Colonic mucosa (tissue), 4 donors: ENCODE measurements around the gene COMT. TPM values are rescaled to one million over a fixed set of nuclear protein-coding genes. Genes with fewer than 3 reads are reported as not detected.

Experiments
- DNase-seq: peaks from one replicate; pipeline ENCODE4 v3.0.0-alpha.2; 2020
- H3K27ac ChIP-seq: fragments of 200-600 bp; one replicate; pipeline ENCODE4 v1.8.0; 2021
- H3K27me3 ChIP-seq: fragments of 200-600 bp; one replicate; pipeline ENCODE4 v1.8.0; 2021
- H3K36me3 ChIP-seq: fragments of 200-600 bp; one replicate; pipeline ENCODE4 v1.8.0; 2021
- H3K4me1 ChIP-seq: fragments of 200-600 bp; one replicate; pipeline ENCODE4 v1.8.0; 2021; ENCODE audit warnings: mild to moderate bottlenecking
- H3K4me3 ChIP-seq: fragments of 200-600 bp; one replicate; pipeline ENCODE4 v1.8.0; 2021
- H3K9ac ChIP-seq, 2 donors: one replicate each; pipeline ENCODE4 v1.7.0; 2013; ENCODE audit warnings: control low read depth in 2 of 2, low read depth in 2 of 2, low read length in 2 of 2
- H3K9me3 ChIP-seq: fragments of 200-600 bp; one replicate; pipeline ENCODE4 v1.8.0; 2021
- CTCF ChIP-seq: fragments of 200-600 bp; IDR thresholded peaks from one replicate; pipeline ENCODE4 v1.8.0; 2022; ENCODE audit warnings: antibody characterized with exemption, mild to moderate bottlenecking
- intact Hi-C: fragments of 100-400 bp; cut with DNase I; formaldehyde crosslinking; loops from one replicate; pipeline ENCODE4 v1.14.1; 2022
- total RNA-seq, 2 donors: library from RNA; stranded (reverse); fragmentation: NEBNext Ultra II Directional in 1 of 2; extraction: Animal tissue kit (Norgen Biotek cat#: 25700) in 1 of 2; gene quantifications; one replicate each; pipeline ENCODE4 v1.2.1, GENCODE V29; 2021
- donor health status: healthy.
- donor health status: DM: no; HTN: no; CAD: no.
- donor health status: DM: no; HTN: no; CAD: no.

Gene COMT
- total RNA-seq, 2 donors from 2014 or later, result 70.0 to 125 TPM

DNA sequence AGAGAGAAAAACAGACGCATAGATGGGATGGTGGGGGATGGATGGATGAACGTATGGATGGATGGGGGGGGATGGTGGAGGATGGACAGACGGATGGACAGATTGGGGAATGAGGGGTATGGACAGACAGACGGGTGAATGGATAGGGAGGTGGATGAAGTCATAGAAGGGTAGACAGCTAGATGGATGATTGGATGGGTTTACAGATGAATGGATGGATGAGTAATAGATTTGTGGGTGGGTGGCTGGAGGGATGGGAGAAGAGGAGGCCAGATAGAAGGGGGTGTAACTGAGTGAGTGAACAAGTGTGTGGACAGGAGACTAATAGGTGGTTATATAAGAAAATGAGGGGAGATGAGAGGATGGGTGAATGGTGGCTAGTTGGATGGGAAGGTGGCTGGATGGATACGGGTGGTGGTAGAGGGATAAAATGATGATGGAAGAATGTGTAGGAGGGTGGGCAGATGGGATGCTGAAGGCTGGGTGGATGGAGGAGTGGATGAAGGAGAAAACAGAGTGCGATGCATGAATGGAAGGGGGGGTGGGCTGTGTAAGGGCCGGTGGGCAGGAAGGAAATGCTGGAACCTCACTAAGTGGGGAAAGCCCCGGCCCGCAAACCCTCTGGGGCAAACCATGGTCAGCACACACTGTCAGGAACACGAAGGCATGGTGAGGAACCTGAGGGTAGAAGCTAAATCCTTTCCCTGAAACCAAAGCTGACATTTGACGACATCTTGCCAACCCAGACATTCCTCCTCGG lies 53.5 kb downstream of the COMT start:
- Histone ChIP-seq H3K27ac (no peak overlapping the region), H3K9ac (no peak overlapping the region), H3K4me1 (no peaks in the 10 kb centered on the region), H3K36me3 (no peaks in the 10 kb centered on the region), H3K4me3 (no peak overlapping the region), H3K9me3 (no peaks in the 10 kb centered on the region), H3K27me3 (no peaks in the 10 kb centered on the region)
- intact Hi-C loops, result no loop called here
- DNase-seq, result no peak
- TF ChIP-seq CTCF, result no peak

DNA sequence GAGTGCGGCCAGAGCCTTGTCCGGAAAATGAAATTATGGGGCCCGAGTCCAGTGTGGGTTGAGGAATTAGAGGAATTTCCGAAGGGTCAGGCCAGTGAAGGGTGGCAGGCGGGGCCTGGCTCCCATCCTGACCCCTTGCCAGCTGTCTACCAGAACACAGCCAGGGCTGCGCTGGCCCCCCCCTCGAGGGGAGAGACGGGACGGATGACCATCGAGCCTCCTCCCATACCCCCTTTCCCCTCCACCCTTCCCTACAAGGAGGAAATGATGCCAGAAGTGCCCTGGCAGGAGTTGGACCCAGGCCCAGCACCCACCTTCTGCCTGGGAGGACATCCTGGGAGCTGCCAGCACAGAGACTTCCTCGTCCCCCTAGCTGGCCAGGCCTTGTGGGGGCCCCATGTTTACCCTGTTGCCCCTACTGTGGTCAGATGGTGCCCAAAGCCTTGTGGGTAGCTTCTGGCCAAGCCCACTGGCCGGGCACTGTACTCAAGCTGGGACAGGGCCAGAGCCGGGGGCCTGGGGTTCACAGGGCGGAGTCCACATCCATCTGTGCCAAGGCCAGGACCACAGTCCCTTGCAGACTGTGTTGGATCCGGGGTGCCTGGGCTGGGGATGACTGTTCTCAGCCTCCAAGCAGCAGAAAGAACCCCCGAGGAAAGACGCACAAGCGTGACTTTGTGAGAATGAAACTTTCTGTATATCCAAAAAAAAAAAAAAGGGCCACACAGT lies 54.2 kb downstream of the COMT start:
- Histone ChIP-seq H3K36me3 (no peaks in the 10 kb centered on the region), H3K27me3 (no peaks in the 10 kb centered on the region), H3K27ac (no peak overlapping the region), H3K9ac (no peak overlapping the region), H3K4me3 (no peak overlapping the region), H3K9me3 (no peaks in the 10 kb centered on the region), H3K4me1 (no peaks in the 10 kb centered on the region)
- no peak for DNase-seq
- intact Hi-C loops, result no loop called here
- no peak for TF ChIP-seq CTCF

DNA sequence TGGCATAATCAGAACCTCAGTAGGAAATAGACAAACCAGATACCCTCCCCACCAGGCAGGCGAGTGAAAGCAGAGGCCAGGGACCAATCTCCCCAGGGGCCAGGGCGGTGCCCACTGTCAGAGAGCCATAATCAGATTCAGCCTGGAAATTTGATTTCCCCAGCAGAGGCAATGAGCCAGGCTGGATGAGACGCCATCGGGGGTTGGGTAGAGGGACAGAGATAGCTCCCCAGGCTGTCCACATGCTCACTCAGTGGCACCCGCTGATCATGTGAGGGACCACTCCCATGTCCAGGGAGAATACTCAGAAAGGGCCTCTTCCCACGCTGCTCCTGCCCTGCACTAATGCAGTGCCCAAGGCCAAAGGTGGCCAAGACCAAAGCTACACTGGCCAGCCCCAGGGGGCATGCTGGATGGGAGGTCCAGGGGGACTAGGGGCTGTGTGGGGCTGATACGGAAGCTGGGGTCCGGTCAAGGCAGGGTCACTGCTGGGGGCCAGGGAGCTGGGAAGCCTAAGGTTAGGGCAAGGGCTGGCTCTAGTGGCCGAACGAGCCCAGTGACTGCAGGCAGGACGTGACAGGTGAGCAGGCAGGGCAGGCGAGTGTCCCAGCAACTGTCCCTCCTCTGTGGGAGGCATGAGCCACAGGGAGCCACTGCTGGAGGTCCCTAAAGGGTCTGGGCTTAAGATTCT lies 55.3 kb downstream of the COMT start:
- H3K36me3 ChIP-seq, result no peaks in the 10 kb centered on the region
- DNase-seq, result no peak
- no peaks in the 10 kb centered on the region for H3K4me1 ChIP-seq
- H3K4me3 ChIP-seq, result no peak overlapping the region
- H3K27me3 ChIP-seq, result no peaks in the 10 kb centered on the region
- TF ChIP-seq CTCF, result no peak
- no peak overlapping the region for H3K27ac ChIP-seq
- H3K9me3 ChIP-seq, result no peaks in the 10 kb centered on the region
- no peak overlapping the region for H3K9ac ChIP-seq
- intact Hi-C loops, result no loop called here

DNA sequence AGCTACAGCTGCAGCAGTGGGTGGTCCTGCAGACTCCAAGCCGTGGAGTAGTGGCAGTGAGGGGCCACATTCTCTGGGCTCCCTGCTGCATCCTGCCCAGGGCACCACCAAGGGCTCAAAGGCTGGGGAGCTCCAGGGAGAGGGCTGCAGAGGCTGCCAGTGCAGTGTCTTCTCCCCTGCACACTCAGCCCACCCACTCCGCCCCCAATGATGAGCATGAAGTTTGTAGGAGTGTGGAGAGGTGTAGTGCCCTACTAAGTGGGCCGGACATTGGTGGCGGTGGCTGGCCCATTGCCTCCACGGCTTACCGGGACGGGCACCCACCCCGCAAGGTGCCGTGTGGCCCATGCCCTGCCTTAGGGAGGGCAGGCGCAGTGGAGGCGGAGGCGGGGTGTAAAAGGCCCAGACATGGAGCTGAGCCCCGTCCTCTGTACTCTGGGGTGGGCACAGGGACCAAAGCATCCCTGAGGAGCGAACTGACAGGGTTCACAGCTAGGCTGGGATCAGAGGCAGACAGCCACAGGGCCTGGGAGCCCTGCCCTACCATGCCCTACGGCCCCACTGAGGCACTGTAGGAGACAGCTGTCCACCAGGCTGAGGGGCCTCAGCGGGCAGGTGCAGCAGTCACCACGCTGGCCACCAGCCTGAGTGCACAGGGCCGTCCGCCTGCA lies 56.1 kb downstream of the COMT start:
- intact Hi-C loops, result no loop called here
- no peak for TF ChIP-seq CTCF
- no peak for DNase-seq
- H3K36me3 ChIP-seq, result no peaks in the 10 kb centered on the region
- H3K27ac ChIP-seq, result no peak overlapping the region
- H3K4me1 ChIP-seq, result no peaks in the 10 kb centered on the region
- H3K9ac ChIP-seq, result no peak overlapping the region
- no peaks in the 10 kb centered on the region for H3K27me3 ChIP-seq
- no peak overlapping the region for H3K4me3 ChIP-seq
- no peaks in the 10 kb centered on the region for H3K9me3 ChIP-seq

GRCh38 chr22:19998232-19998951 lies 56.8 kb downstream of the COMT start:
- Histone ChIP-seq H3K9me3 (no peaks in the 10 kb centered on the region), H3K9ac (no peak overlapping the region), H3K36me3 (no peaks in the 10 kb centered on the region), H3K27me3 (no peaks in the 10 kb centered on the region), H3K4me3 (no peak overlapping the region), H3K27ac (no peak overlapping the region), H3K4me1 (no peaks in the 10 kb centered on the region)
- TF ChIP-seq CTCF, result no peak
- intact Hi-C loops, result no loop called here
- no peak for DNase-seq
